ENCODE data around the gene PCDHA5. TPM values are rescaled to one million over a fixed set of nuclear protein-coding genes. Genes with fewer than 3 reads are reported as not detected.
"Not testable (repeated sequence)": the region's sequence is repeated elsewhere in the genome, so short reads cannot be mapped to it uniquely, and the experiment has no call there.

The PCDHA5 gene
- total RNA-seq (1 to 10 TPM; 1.4 to 3.0 TPM), polyA plus RNA-seq (ENCODE audit: insufficient read length in 2 of 2) (1 to 10 TPM; 3.7 to 4.4 TPM)
- long read RNA-seq, donor 1, full-length matches to known transcripts = 4 of 88 reads
- long read RNA-seq, donor 1, partial matches to known transcripts = 84 of 88 reads
- long read RNA-seq, donor 1, other reads (novel, unspliced or antisense) = 0 of 88 reads
- long read RNA-seq, donor 2, full-length matches to known transcripts = 2 of 2 reads
- long read RNA-seq, donor 2, partial matches to known transcripts = 0 of 2 reads
- long read RNA-seq, donor 2, other reads (novel, unspliced or antisense) = 0 of 2 reads
- long read RNA-seq, donor 3, full-length matches to known transcripts = 1 of 1 reads
- long read RNA-seq, donor 3, partial matches to known transcripts = 0 of 1 reads
- long read RNA-seq, donor 3, other reads (novel, unspliced or antisense) = 0 of 1 reads
- long read RNA-seq, donor 4 = 0 reads

DNA sequence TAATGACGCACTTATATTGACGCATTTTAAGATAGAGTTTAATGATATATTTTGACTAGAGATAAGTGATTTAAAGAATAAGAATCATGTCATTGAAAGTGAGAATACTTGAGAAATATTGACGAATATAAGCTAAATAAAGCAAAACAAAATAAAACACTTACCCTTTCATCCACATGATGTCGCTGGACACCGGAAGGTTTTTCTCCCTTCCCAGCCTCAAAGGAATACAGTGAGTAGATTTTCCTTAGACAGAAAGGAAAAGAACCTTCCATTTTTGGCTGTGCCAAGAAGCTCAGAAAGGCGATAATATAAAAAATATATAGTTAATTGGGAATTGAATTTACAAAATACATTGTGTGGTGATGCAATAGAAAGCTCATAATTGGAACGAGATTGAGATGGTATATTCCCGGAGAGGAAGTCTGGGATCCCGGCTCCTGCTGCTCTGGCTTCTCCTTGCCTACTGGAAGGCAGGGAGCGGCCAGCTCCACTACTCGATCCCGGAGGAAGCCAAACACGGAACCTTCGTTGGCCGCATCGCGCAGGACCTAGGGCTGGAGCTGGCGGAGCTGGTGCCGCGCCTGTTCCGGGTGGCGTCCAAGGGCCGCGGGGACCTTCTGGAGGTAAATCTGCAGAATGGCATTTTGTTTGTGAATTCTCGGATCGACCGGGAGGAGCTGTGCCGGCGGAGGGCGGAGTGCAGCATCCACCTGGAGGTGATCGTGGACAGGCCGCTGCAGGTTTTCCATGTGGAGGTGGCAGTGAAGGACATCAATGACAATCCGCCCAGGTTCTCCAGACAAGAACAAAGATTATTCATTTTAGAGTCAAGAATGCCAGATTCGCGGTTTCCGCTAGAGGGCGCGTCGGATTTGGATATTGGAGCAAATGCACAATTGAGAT, at the start of gene PCDHA5:
Gene PCDHA5, plus strand, starts transcription at position 239 of the 906 bp plus-strand sequence.
- no peak within 1 kb of the TSS for H3K4me3 ChIP-seq (ENCODE audit: low read depth, low read length)
- peak in 2 of 6 donors; percentile 22 to 32 for DNase-seq (ENCODE audit: low read depth in 4 of 6, low spot score in 6 of 6)
- H3K27ac ChIP-seq (ENCODE audit: low read depth, low read length) = no peak within 1 kb of the TSS
- peaks cover 6% of the 10 kb centered on the region for H3K36me3 ChIP-seq (ENCODE audit: control insufficient read depth, insufficient read depth, low read length)
- H3K9me3 ChIP-seq (ENCODE audit: control insufficient read depth, insufficient read depth, low read length) = peaks cover 1% of the 10 kb centered on the region
- no peaks in the 10 kb centered on the region for H3K27me3 ChIP-seq (ENCODE audit: control insufficient read depth, insufficient read depth, low read length)
- 28% methylated on average over 33 of the region's 39 CpGs for WGBS (ENCODE audit: insufficient coverage)
- no peaks in the 10 kb centered on the region for H3K4me1 ChIP-seq (ENCODE audit: control insufficient read depth, insufficient read depth, low read length)

DNA sequence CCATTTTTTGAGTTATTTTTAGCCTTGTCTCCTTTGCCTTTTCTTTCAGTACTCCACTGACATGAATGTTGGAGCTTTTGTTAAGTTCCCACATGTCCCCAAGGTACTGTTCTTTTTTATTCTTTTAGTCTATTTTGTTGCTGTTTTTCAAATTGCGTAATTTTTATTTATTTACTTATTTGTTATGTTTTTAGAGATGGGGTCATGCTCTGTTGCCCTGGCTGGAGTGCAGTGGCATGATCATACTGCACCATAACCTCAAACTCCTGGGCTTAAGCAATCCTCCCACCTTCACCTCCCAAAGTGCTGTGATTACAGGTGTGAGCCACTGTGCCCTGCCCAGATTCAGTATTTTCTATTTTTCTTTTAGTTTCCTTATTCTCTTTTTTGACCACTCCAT, 40.9 kb upstream of the PCDHA5 start:
- DNase-seq (ENCODE audit: low read depth in 4 of 6, low spot score in 6 of 6) = no peak
- peaks cover 15% of the 10 kb centered on the region for H3K9me3 ChIP-seq (ENCODE audit: control insufficient read depth, insufficient read depth, low read length)

DNA sequence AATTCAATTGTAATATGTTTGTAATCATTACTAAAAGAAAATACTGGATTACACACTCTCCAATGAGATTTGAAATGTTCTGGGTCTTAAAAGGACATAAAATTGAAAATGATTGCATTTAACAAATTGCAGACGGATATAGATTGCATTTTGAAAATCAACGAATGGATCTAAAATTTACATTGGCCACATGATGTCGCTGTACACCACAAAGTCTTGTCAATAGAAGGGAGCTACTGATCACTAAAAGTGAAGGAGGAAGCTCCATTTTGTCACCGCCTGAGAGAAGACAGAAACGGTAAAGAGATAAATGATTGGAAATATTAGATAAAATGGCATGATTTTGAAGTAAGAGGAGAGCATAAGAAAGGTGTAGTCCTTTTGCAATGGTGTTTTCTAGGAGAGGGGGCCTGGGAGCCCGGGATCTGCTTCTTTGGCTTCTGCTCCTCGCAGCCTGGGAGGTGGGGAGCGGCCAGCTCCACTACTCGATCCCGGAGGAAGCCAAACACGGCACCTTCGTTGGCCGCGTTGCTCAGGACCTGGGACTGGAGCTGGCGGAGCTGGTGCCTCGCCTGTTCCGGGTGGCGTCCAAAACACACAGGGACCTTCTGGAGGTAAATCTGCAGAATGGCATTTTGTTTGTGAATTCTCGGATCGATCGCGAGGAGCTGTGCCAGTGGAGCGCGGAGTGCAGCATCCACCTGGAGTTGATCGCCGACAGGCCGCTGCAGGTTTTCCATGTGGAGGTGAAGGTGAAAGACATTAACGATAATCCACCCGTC, 35.3 kb upstream of the PCDHA5 start, which contains the start of gene PCDHA1:
Gene PCDHA1, plus strand, starts transcription at position 236 of the 782 bp plus-strand sequence.
- Histone ChIP-seq H3K36me3 (ENCODE audit: control insufficient read depth, insufficient read depth, low read length) (no peaks in the 10 kb centered on the region), H3K4me1 (ENCODE audit: control insufficient read depth, insufficient read depth, low read length) (no peaks in the 10 kb centered on the region), H3K27ac (ENCODE audit: low read depth, low read length) (no peak within 1 kb of the TSS), H3K27me3 (ENCODE audit: control insufficient read depth, insufficient read depth, low read length) (peaks cover 2% of the 10 kb centered on the region), H3K4me3 (ENCODE audit: low read depth, low read length) (no peak within 1 kb of the TSS), H3K9me3 (ENCODE audit: control insufficient read depth, insufficient read depth, low read length) (peaks cover 18% of the 10 kb centered on the region)
- peak in 2 of 6 donors; percentile 19 to 25 for DNase-seq (ENCODE audit: low read depth in 4 of 6, low spot score in 6 of 6)
- WGBS (ENCODE audit: insufficient coverage) = 19% methylated on average over 24 of the region's 29 CpGs

More for the DNA sequence above, 40.9 kb upstream of the PCDHA5 start:
- no peak overlapping the region for H3K4me3 ChIP-seq (ENCODE audit: low read depth, low read length)
- no peaks in the 10 kb centered on the region for H3K36me3 ChIP-seq (ENCODE audit: control insufficient read depth, insufficient read depth, low read length)
- H3K27ac ChIP-seq (ENCODE audit: low read depth, low read length) = no peak overlapping the region
- no peaks in the 10 kb centered on the region for H3K27me3 ChIP-seq (ENCODE audit: control insufficient read depth, insufficient read depth, low read length)
- WGBS (ENCODE audit: insufficient coverage) = no CpG with 5 or more reads among the region's 1 CpG
- no peaks in the 10 kb centered on the region for H3K4me1 ChIP-seq (ENCODE audit: control insufficient read depth, insufficient read depth, low read length)

DNA sequence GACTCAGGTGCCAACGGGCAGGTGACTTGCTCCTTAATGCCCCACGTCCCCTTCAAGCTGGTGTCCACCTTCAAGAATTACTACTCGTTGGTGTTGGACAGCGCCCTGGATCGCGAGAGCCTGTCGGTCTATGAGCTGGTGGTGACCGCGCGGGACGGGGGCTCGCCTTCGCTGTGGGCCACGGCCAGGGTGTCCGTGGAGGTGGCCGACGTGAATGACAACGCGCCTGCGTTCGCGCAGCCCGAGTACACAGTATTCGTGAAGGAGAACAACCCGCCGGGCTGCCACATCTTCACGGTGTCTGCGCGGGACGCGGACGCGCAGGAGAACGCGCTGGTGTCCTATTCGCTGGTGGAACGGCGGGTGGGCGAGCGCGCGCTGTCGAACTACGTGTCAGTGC, 34.0 kb upstream of the PCDHA5 start:
- not testable (repeated sequence) for H3K27me3 ChIP-seq (ENCODE audit: control insufficient read depth, insufficient read depth, low read length); H3K36me3 ChIP-seq (ENCODE audit: control insufficient read depth, insufficient read depth, low read length); H3K27ac ChIP-seq (ENCODE audit: low read depth, low read length); H3K4me1 ChIP-seq (ENCODE audit: control insufficient read depth, insufficient read depth, low read length); H3K4me3 ChIP-seq (ENCODE audit: low read depth, low read length); DNase-seq (ENCODE audit: low read depth in 4 of 6, low spot score in 6 of 6)
- H3K9me3 ChIP-seq (ENCODE audit: control insufficient read depth, insufficient read depth, low read length) = peaks cover 15% of the 10 kb centered on the region
- 32% methylated on average over 44 of the region's 44 CpGs for WGBS (ENCODE audit: insufficient coverage)

DNA sequence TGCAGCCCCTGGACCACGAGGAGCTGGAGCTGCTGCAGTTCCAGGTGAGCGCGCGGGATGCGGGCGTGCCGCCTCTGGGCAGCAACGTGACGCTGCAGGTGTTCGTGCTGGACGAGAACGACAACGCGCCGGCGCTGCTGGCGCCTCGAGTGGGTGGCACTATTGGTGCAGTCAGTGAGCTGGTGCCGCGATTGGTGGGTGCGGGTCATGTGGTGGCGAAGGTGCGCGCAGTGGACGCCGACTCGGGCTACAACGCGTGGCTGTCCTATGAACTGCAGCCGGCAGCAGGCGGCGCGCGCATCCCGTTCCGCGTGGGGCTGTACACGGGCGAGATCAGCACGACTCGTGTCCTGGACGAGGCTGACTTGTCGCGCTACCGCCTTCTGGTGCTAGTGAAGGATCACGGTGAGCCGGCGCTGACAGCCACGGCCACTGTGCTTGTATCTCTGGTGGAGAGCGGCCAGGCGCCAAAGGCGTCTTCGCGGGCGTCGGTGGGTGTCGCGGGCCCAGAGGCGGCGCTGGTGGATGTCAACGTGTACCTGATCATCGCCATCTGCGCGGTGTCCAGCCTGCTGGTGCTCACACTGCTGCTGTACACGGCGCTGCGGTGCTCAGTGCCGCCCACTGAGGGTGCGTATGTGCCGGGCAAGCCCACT, 33.4 kb upstream of the PCDHA5 start:
- not testable (repeated sequence) for H3K36me3 ChIP-seq (ENCODE audit: control insufficient read depth, insufficient read depth, low read length); H3K27me3 ChIP-seq (ENCODE audit: control insufficient read depth, insufficient read depth, low read length); H3K4me1 ChIP-seq (ENCODE audit: control insufficient read depth, insufficient read depth, low read length); H3K4me3 ChIP-seq (ENCODE audit: low read depth, low read length); H3K27ac ChIP-seq (ENCODE audit: low read depth, low read length); DNase-seq (ENCODE audit: low read depth in 4 of 6, low spot score in 6 of 6)
- WGBS (ENCODE audit: insufficient coverage) = 29% methylated on average over 70 of the region's 70 CpGs
- H3K9me3 ChIP-seq (ENCODE audit: control insufficient read depth, insufficient read depth, low read length) = peaks cover 15% of the 10 kb centered on the region

DNA sequence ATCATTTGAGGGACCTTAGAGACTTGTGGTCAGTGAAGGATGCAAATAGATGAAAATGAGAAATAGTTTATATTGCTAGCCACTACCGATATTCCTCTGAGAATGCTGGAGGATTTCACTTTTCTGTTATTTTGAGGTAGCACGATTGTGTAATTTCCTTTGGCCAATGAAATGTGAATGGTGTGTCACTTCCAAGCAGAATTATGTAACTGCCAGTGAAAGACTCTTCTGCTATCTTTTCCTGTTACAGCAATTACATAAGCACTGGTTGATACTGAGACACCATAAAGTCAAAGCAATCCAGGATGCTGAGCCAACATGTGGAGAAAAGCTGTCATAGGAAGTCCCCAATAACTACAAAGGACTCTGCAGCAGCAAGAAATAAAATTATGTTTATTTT, 30.3 kb upstream of the PCDHA5 start:
- 75% methylated on average over 1 of the region's 2 CpGs for WGBS (ENCODE audit: insufficient coverage)
- H3K27me3 ChIP-seq (ENCODE audit: control insufficient read depth, insufficient read depth, low read length) = peaks cover 2% of the 10 kb centered on the region
- peaks cover 17% of the 10 kb centered on the region for H3K9me3 ChIP-seq (ENCODE audit: control insufficient read depth, insufficient read depth, low read length)
- no peak overlapping the region for H3K27ac ChIP-seq (ENCODE audit: low read depth, low read length)
- H3K36me3 ChIP-seq (ENCODE audit: control insufficient read depth, insufficient read depth, low read length) = no peaks in the 10 kb centered on the region
- DNase-seq (ENCODE audit: low read depth in 4 of 6, low spot score in 6 of 6) = no peak
- no peak overlapping the region for H3K4me3 ChIP-seq (ENCODE audit: low read depth, low read length)
- H3K4me1 ChIP-seq (ENCODE audit: control insufficient read depth, insufficient read depth, low read length) = no peaks in the 10 kb centered on the region

DNA sequence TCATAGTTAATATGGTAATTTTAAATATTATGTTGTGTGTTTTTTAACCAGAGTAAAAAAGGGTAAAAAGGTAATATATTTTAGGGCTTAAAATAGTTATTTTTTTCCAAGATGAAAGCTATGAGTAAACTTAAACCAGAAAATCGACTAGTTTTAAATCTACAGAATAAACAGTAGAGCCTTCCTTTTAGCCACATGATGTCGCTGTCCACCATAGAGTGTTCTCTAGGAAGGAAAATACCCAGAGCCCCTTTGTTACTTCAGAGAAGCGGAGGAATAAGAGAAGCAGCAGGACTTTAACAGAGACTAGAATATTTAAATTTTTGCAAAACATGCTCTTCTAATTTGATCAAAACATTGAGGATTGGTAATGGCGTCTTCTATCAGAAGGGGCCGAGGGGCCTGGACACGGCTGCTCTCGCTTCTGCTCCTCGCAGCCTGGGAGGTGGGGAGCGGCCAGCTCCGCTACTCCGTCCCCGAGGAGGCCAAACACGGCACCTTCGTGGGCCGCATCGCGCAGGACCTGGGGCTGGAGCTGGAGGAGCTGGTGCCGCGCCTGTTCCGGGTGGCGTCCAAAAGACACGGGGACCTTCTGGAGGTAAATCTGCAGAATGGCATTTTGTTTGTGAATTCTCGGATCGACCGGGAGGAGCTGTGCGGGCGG, 26.7 kb upstream of the PCDHA5 start, which contains the start of gene PCDHA2:
Gene PCDHA2, plus strand, starts transcription at position 258 of the 664 bp plus-strand sequence.
- Histone ChIP-seq H3K27ac (ENCODE audit: low read depth, low read length) (no peak within 1 kb of the TSS), H3K36me3 (ENCODE audit: control insufficient read depth, insufficient read depth, low read length) (peaks cover 8% of the 10 kb centered on the region), H3K9me3 (ENCODE audit: control insufficient read depth, insufficient read depth, low read length) (peaks cover 14% of the 10 kb centered on the region), H3K27me3 (ENCODE audit: control insufficient read depth, insufficient read depth, low read length) (no peaks in the 10 kb centered on the region), H3K4me1 (ENCODE audit: control insufficient read depth, insufficient read depth, low read length) (no peaks in the 10 kb centered on the region), H3K4me3 (ENCODE audit: low read depth, low read length) (no peak within 1 kb of the TSS)
- peak in 2 of 6 donors; percentile 37 to 47 for DNase-seq (ENCODE audit: low read depth in 4 of 6, low spot score in 6 of 6)
- 18% methylated on average over 24 of the region's 27 CpGs for WGBS (ENCODE audit: insufficient coverage)

DNA sequence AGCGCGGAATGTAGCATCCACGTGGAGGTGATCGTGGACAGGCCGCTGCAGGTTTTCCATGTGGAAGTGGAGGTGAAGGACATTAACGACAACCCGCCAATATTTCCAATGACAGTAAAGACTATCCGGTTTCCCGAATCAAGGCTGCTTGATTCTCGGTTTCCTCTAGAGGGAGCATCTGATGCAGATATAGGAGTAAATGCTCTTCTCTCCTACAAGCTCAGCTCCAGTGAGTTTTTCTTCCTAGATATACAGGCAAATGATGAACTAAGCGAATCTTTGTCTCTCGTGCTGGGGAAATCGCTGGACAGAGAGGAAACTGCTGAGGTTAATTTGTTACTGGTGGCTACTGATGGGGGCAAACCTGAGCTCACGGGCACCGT, 26.2 kb upstream of the PCDHA5 start:
- peak in 2 of 6 donors; percentile 9 to 17 for DNase-seq (ENCODE audit: low read depth in 4 of 6, low spot score in 6 of 6)
- Histone ChIP-seq H3K4me3 (ENCODE audit: low read depth, low read length) (no peak overlapping the region), H3K27me3 (ENCODE audit: control insufficient read depth, insufficient read depth, low read length) (no peaks in the 10 kb centered on the region), H3K9me3 (ENCODE audit: control insufficient read depth, insufficient read depth, low read length) (peaks cover 14% of the 10 kb centered on the region), H3K36me3 (ENCODE audit: control insufficient read depth, insufficient read depth, low read length) (peaks cover 8% of the 10 kb centered on the region), H3K4me1 (ENCODE audit: control insufficient read depth, insufficient read depth, low read length) (no peaks in the 10 kb centered on the region), H3K27ac (ENCODE audit: low read depth, low read length) (no peak overlapping the region)
- WGBS (ENCODE audit: insufficient coverage) = 0% methylated on average over 2 of the region's 15 CpGs
